ENCODE data around the gene IRAK2.

IRAK2 gene

DNA sequence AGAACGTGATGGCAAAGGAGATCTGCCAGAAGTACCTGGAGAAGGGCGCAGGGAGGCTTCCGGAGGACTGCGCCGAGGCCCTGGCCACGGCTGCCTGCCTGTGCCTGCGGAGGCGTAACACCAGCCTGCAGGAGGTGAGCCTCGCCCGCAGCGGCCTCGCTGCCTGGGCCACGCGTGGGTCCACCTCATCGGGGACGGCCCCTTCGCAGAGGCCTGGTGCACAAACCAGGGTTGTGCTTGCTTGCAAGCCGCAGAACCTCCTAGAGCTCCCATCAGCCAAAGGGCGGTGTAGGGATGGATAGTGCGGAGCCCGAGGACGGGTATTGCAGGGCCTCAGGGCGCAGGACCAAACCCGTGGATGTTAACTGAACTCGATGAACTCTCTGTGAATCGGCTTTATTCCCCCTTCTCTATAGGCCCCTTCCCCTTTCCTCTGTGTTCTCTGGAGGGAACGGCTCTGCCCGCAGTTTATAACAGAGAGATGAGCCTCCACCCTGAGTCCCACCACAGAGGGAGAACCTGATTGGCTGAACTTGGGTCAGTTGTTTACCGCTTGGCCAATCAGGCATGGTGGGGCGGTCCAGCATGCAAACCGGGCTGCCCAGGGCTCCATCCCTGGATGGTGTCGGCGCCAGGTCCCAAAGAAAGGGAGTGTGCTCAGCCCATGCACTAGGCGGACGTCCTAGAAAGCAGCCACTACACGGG, 70.0 kb downstream of the IRAK2 start:
- Histone ChIP-seq H4K91ac (ENCODE audit: low read length) (no peak overlapping the region), H3K9me3 (ENCODE audit: control insufficient read depth, low read length) (no peaks in the 10 kb centered on the region), H3K14ac (ENCODE audit: low read length in 2 of 2) (no peak overlapping the region), H3K23ac (ENCODE audit: low read length in 2 of 2) (no peak overlapping the region), H3K27ac (ENCODE audit: low read length, poor library complexity, severe bottlenecking) (no peak overlapping the region), H3K4ac (ENCODE audit: low read depth in 1 of 2, low read length in 2 of 2) (no peak overlapping the region), H3K4me3 (ENCODE audit: insufficient read depth in 1 of 2, low read depth in 1 of 2, low read length in 2 of 2) (no peak overlapping the region), H4K8ac (ENCODE audit: low read length) (no peak overlapping the region), H3K36me3 (ENCODE audit: control insufficient read depth in 1 of 2, insufficient read depth in 2 of 2, low read depth in 1 of 2, low read length in 2 of 2) (peaks cover 31 to 80% of the 10 kb centered on the region in 2 experiments), H2BK12ac (ENCODE audit: low read length in 2 of 2) (no peak overlapping the region), H3K79me1 (replicated peaks; ENCODE audit: low read length, poor library complexity, severe bottlenecking) (no peaks in the 10 kb centered on the region), H3K4me2 (ENCODE audit: low read length, poor library complexity, severe bottlenecking) (no peak overlapping the region), H2BK120ac (ENCODE audit: low read depth, low read length) (no peak overlapping the region), H3K27me3 (ENCODE audit: control insufficient read depth in 1 of 2, insufficient read depth in 1 of 2, low read length in 2 of 2) (no peaks in the 10 kb centered on the region), H3K9ac (ENCODE audit: low read length) (no peak overlapping the region), H2AFZ (ENCODE audit: low read depth, low read length) (no peak overlapping the region), H3K18ac (ENCODE audit: low read depth in 1 of 2, low read length in 2 of 2) (no peak overlapping the region), H2BK15ac (ENCODE audit: low read depth, poor library complexity, severe bottlenecking) (no peak overlapping the region), H2BK5ac (ENCODE audit: low read depth, low read length, poor library complexity, severe bottlenecking) (no peak overlapping the region), H2AK5ac (ENCODE audit: low read length, severe bottlenecking) (no peak overlapping the region), H3K4me1 (ENCODE audit: control insufficient read depth, insufficient read depth, low read depth, low read length) (no peaks in the 10 kb centered on the region)
- no peak for DNase-seq
- 96% methylated on average over 36 of the region's 36 CpGs for WGBS

DNA sequence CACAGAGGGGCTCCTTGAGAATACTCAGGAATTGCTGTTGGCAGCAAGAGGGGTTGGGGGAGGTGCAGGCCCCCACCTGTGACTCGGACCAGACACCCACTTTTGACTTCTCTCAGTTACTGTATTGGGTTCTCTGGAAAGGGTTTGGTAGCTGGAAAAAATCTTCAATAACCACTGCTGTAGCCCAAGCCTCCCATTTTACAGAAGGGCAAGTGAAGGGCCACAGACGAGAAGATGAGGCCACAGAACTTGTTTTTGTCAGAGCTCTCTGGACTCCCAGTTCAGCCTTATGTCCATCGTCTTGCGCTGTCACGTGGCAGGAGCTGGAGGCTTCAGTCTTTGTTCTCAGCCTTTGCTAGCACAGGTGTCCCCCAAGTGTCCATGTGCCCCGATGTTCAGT, 70.8 kb downstream of the IRAK2 start:
- H2AK5ac ChIP-seq (ENCODE audit: low read length, severe bottlenecking): no peak overlapping the region
- H3K4me1 ChIP-seq (ENCODE audit: control insufficient read depth, insufficient read depth, low read depth, low read length): no peaks in the 10 kb centered on the region
- no peak overlapping the region for H3K14ac ChIP-seq (ENCODE audit: low read length in 2 of 2)
- H3K4ac ChIP-seq (ENCODE audit: low read depth in 1 of 2, low read length in 2 of 2): no peak overlapping the region
- no peak overlapping the region for H3K4me2 ChIP-seq (ENCODE audit: low read length, poor library complexity, severe bottlenecking)
- no peak overlapping the region for H4K8ac ChIP-seq (ENCODE audit: low read length)
- WGBS: 78% methylated on average over 6 of the region's 6 CpGs
- no peaks in the 10 kb centered on the region for H3K9me3 ChIP-seq (ENCODE audit: control insufficient read depth, low read length)
- H4K91ac ChIP-seq (ENCODE audit: low read length): no peak overlapping the region
- no peak overlapping the region for H3K18ac ChIP-seq (ENCODE audit: low read depth in 1 of 2, low read length in 2 of 2)
- H2BK5ac ChIP-seq (ENCODE audit: low read depth, low read length, poor library complexity, severe bottlenecking): no peak overlapping the region
- no peak overlapping the region for H3K4me3 ChIP-seq (ENCODE audit: insufficient read depth in 1 of 2, low read depth in 1 of 2, low read length in 2 of 2)
- H3K27me3 ChIP-seq (ENCODE audit: control insufficient read depth in 1 of 2, insufficient read depth in 1 of 2, low read length in 2 of 2): no peaks in the 10 kb centered on the region
- no peak overlapping the region for H2AFZ ChIP-seq (ENCODE audit: low read depth, low read length)
- H3K9ac ChIP-seq (ENCODE audit: low read length): no peak overlapping the region
- H3K23ac ChIP-seq (ENCODE audit: low read length in 2 of 2): no peak overlapping the region
- no peak for DNase-seq
- no peak overlapping the region for H2BK15ac ChIP-seq (ENCODE audit: low read depth, poor library complexity, severe bottlenecking)
- H3K79me1 ChIP-seq (replicated peaks; ENCODE audit: low read length, poor library complexity, severe bottlenecking): no peaks in the 10 kb centered on the region
- no peak overlapping the region for H2BK12ac ChIP-seq (ENCODE audit: low read length in 2 of 2)
- no peak overlapping the region for H3K27ac ChIP-seq (ENCODE audit: low read length, poor library complexity, severe bottlenecking)
- no peak overlapping the region for H2BK120ac ChIP-seq (ENCODE audit: low read depth, low read length)
- H3K36me3 ChIP-seq (ENCODE audit: control insufficient read depth in 1 of 2, insufficient read depth in 2 of 2, low read depth in 1 of 2, low read length in 2 of 2): peaks cover 31 to 72% of the 10 kb centered on the region in 2 experiments

DNA sequence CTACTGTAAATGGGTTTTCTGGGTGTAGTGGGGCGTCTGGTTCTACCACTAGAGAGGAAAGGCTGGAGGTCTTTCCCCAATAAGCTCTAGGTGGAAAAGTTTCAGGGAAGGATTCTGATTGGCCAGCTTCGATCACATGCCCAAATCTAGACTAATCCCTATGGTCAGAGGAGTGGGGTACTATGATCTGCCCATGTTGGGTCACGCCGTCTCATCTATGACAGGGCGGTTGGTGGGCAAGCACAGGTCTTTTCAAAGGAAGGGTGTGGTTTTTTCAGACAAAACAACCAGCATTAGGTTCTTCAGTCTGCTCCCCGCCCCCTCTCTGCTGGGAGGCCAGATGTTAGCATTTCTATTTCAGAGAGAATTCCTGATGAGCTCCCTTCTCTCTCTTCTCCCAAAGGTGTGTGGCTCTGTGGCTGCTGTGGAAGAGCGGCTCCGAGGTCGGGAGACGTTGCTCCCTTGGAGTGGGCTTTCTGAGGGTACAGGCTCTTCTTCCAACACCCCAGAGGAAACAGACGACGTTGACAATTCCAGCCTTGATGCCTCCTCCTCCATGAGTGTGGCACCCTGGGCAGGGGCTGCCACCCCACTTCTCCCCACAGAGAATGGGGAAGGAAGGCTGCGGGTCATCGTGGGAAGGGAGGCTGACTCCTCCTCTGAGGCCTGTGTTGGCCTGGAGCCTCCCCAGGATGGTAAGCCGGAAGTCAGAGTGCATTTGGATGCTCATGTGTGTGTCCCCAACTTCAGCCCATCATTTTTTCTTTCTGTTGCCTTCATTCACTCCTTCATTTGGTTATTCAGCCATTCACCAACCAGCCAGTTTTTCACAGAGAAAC, 73.8 kb downstream of the IRAK2 start:
- H2AFZ ChIP-seq (ENCODE audit: low read depth, low read length): no peak overlapping the region
- H3K23ac ChIP-seq (ENCODE audit: low read length in 2 of 2): no peak overlapping the region
- no peak overlapping the region for H3K18ac ChIP-seq (ENCODE audit: low read depth in 1 of 2, low read length in 2 of 2)
- WGBS: 90% methylated on average over 15 of the region's 15 CpGs
- H2BK120ac ChIP-seq (ENCODE audit: low read depth, low read length): no peak overlapping the region
- H4K91ac ChIP-seq (ENCODE audit: low read length): no peak overlapping the region
- no peak overlapping the region for H2BK15ac ChIP-seq (ENCODE audit: low read depth, poor library complexity, severe bottlenecking)
- peaks cover 2% of the 10 kb centered on the region for H3K4me1 ChIP-seq (ENCODE audit: control insufficient read depth, insufficient read depth, low read depth, low read length)
- H3K27me3 ChIP-seq (ENCODE audit: control insufficient read depth in 1 of 2, insufficient read depth in 1 of 2, low read length in 2 of 2): no peaks in the 10 kb centered on the region
- H3K9me3 ChIP-seq (ENCODE audit: control insufficient read depth, low read length): peaks cover 2% of the 10 kb centered on the region
- H3K4me3 ChIP-seq (ENCODE audit: insufficient read depth in 1 of 2, low read depth in 1 of 2, low read length in 2 of 2): no peak overlapping the region
- H2BK5ac ChIP-seq (ENCODE audit: low read depth, low read length, poor library complexity, severe bottlenecking): no peak overlapping the region
- no peaks in the 10 kb centered on the region for H3K79me1 ChIP-seq (replicated peaks; ENCODE audit: low read length, poor library complexity, severe bottlenecking)
- H3K4me2 ChIP-seq (ENCODE audit: low read length, poor library complexity, severe bottlenecking): no peak overlapping the region
- no peak overlapping the region for H3K27ac ChIP-seq (ENCODE audit: low read length, poor library complexity, severe bottlenecking)
- no peak overlapping the region for H3K9ac ChIP-seq (ENCODE audit: low read length)
- H3K14ac ChIP-seq (ENCODE audit: low read length in 2 of 2): no peak overlapping the region
- H2BK12ac ChIP-seq (ENCODE audit: low read length in 2 of 2): peak overlapping the region in 1 of 2 experiments; percentile 21
- no peak overlapping the region for H2AK5ac ChIP-seq (ENCODE audit: low read length, severe bottlenecking)
- DNase-seq: no peak
- H3K4ac ChIP-seq (ENCODE audit: low read depth in 1 of 2, low read length in 2 of 2): no peak overlapping the region
- peaks cover 31 to 79% of the 10 kb centered on the region in 2 experiments for H3K36me3 ChIP-seq (ENCODE audit: control insufficient read depth in 1 of 2, insufficient read depth in 2 of 2, low read depth in 1 of 2, low read length in 2 of 2)
- H4K8ac ChIP-seq (ENCODE audit: low read length): peak overlapping the region; percentile 16

DNA sequence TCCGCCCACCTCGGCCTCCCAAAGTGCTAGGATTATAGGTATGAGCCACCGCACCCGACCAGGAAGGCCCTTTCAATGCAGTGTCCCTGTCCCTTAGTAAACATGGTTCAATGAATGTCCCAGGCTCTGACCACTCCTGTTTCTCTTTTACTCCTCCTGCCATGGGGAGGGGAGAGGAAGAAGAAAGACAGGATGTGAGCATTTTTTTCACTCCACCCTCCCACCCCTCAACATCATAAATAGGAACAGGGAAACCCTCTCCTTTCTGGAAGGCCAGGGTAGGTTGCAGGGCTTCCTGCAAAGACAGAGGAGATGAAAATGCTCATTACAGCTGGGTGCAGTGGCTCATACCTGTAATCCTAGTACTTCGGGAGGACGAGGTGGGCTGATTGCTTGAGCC, 76.1 kb downstream of the IRAK2 start:
- no peak overlapping the region for H3K18ac ChIP-seq (ENCODE audit: low read depth in 1 of 2, low read length in 2 of 2)
- no peak overlapping the region for H2BK120ac ChIP-seq (ENCODE audit: low read depth, low read length)
- H3K4me2 ChIP-seq (ENCODE audit: low read length, poor library complexity, severe bottlenecking): no peak overlapping the region
- H3K4ac ChIP-seq (ENCODE audit: low read depth in 1 of 2, low read length in 2 of 2): no peak overlapping the region
- DNase-seq: no peak
- H3K27ac ChIP-seq (ENCODE audit: low read length, poor library complexity, severe bottlenecking): no peak overlapping the region
- no peak overlapping the region for H3K23ac ChIP-seq (ENCODE audit: low read length in 2 of 2)
- 86% methylated on average over 6 of the region's 6 CpGs for WGBS
- no peak overlapping the region for H3K14ac ChIP-seq (ENCODE audit: low read length in 2 of 2)
- no peak overlapping the region for H4K8ac ChIP-seq (ENCODE audit: low read length)
- no peak overlapping the region for H2BK15ac ChIP-seq (ENCODE audit: low read depth, poor library complexity, severe bottlenecking)
- H3K4me3 ChIP-seq (ENCODE audit: insufficient read depth in 1 of 2, low read depth in 1 of 2, low read length in 2 of 2): no peak overlapping the region
- H2AFZ ChIP-seq (ENCODE audit: low read depth, low read length): no peak overlapping the region
- H4K91ac ChIP-seq (ENCODE audit: low read length): no peak overlapping the region
- peaks cover 2% of the 10 kb centered on the region for H3K4me1 ChIP-seq (ENCODE audit: control insufficient read depth, insufficient read depth, low read depth, low read length)
- no peaks in the 10 kb centered on the region for H3K79me1 ChIP-seq (replicated peaks; ENCODE audit: low read length, poor library complexity, severe bottlenecking)
- no peak overlapping the region for H2BK5ac ChIP-seq (ENCODE audit: low read depth, low read length, poor library complexity, severe bottlenecking)
- peaks cover 24% of the 10 kb centered on the region for H3K9me3 ChIP-seq (ENCODE audit: control insufficient read depth, low read length)
- H3K9ac ChIP-seq (ENCODE audit: low read length): no peak overlapping the region
- no peak overlapping the region for H2BK12ac ChIP-seq (ENCODE audit: low read length in 2 of 2)
- no peak overlapping the region for H2AK5ac ChIP-seq (ENCODE audit: low read length, severe bottlenecking)
- H3K36me3 ChIP-seq (ENCODE audit: control insufficient read depth in 1 of 2, insufficient read depth in 2 of 2, low read depth in 1 of 2, low read length in 2 of 2): peaks cover 13 to 78% of the 10 kb centered on the region in 2 experiments
- H3K27me3 ChIP-seq (ENCODE audit: control insufficient read depth in 1 of 2, insufficient read depth in 1 of 2, low read length in 2 of 2): no peaks in the 10 kb centered on the region

Data from mesenchymal stem cell (in vitro differentiated cells and primary cell).